NCI-H2227 treated with DMSO at 0.1 percent for 48 hours (cell line): Measurements from ENCODE around the gene OR9K2.
"Not testable (repeated sequence)": the region's sequence is repeated elsewhere in the genome, so short reads cannot be mapped to it uniquely, and the experiment has no call there.

Source experiments
- DNase-seq: peaks from one replicate; lab custom pipeline; 2025; lab: John Stamatoyannopoulos, UW

OR9K2 gene

GRCh38 chr12:55126106-55126505, at the start of gene OR9K2:
Gene OR9K2 (plus strand): TSS chr12:55126406. CDS start chr12:55129835, 3,429 bp downstream.
- no peak for DNase-seq

DNA sequence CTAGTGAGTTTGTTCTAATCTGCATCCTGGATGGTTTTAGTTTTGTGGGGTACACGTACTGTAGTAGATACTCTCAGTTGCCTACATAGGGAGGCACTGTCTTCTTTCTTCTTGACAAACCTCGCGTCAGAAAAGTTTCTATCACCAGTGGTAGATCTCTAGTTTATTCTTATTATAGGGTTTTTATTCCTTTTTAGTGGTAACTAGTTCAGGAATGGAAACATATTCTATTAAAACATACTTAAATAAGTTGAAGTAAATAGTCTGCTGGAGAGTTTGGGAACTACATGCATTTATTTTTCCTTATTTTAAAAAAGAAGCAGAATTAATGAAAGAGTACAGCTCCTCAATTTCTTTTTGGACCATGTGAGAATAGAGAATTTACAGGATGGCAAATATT, 33.6 kb upstream of the OR9K2 start:
- DNase-seq = no peak

DNA sequence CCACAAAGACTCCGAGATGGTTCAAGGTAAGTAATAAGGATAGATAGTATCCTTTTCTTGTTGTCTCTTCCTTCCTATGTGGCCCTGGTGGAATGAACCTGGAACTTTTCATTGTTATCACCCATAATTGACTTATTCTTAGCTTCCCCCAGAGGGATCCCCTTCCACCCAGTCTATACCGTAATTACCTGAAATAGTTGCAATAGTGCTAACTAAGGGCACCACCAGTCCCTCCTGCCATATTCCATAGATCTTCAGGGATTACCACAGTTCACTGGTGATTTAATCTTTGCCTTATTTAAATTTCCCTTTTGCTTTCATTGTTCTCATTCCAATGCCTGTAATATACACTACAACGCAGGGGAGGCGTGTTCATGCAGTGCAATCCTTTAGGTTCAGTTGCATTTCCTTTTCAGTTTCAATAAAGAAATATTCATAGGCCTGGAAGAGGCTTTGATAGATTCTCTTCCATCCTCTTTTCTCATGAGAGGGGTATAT, 13.8 kb upstream of the OR9K2 start:
- DNase-seq = no peak

- DNase-seq = no peak
Observed at GRCh38 chr12:55116152-55116551, 10.1 kb upstream of the OR9K2 start.

- DNase-seq = no peak
Observed at GRCh38 chr12:55132816-55133215, 6.6 kb downstream of the OR9K2 start.

DNA sequence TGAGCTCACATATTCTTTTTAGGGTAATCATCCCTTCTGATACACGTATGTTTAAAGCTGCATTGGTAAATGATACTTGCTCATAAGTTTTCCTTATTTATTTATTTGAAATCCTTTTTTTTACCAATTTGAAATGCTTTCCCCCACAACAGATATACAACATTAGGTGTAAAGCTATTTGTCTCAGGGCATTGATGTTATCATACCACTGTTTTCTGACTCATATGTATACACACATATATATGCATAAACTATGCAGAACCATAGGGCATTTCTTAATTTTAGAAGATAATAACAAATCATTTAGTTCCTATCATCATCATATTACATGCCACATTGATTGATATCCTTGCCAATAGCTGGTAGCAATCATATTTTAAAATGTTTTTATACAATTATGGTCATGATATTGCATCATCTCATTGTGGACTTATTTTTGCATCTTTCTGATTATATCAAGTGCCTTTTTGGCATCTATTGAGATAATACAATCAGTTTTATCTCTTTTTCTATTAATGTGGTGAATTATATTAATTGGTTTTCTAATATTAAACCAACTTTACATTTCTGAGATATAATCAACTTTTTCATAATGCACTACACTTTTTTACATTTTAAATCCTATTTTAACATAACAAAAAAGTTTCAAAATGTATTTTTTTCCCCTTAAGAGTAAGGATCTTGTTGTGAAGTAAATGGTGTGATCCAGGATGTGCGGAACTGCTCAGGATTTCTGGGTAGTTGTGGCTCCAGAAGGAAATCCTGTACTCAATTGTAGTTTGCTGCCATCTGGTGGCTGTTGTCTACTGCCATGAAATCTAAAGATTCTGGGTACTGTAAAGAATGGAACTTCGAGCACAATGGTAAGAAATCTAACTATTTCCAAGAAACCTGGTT, 16.7 kb downstream of the OR9K2 start:
- peak; percentile 1 for DNase-seq

DNA sequence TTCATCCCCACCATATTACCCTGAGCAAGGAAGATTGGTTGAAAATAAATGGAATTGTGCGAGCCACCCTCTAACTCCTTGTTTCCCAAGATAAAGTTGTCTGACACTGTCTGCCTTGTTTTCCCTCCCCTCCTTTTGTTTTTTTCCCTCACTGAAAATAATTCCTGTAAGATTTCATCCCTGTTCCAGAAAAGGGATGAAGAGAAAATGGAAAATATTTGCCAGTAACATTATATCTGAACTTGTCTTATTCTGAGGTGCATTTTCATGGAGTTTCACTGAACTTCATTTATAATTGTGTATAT, 17.3 kb downstream of the OR9K2 start:
- DNase-seq = no peak

DNA sequence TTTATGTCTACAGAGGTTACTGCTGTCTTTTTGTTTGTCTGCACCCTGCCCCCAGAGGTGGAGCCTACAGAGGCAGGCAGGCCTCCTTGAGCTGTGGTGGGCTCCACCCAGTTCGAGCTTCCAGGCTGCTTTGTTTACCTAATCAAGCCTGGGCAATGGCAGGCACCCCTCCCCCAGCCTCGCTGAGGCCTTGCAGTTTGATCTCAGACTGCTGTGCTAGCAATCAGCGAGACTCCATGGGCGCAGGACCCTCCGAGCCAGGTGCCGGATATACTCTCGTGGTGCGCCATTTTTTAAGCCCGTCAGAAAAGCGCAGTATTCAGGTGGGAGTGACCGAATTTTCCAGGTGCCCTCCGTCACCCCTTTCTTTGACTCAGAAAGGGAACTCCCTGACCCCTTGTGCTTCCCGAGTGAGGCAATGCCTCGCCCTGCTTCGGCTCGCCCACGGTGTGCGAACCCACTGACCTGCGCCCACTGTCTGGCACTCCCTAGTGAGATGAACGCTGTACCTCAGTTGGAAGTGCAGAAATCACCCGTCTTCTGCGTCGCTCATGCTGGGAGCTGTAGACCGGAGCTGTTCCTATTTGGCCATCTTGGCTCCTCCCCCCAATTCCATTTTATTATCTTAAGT, 40.9 kb downstream of the OR9K2 start:
- not testable (repeated sequence) for DNase-seq

DNA sequence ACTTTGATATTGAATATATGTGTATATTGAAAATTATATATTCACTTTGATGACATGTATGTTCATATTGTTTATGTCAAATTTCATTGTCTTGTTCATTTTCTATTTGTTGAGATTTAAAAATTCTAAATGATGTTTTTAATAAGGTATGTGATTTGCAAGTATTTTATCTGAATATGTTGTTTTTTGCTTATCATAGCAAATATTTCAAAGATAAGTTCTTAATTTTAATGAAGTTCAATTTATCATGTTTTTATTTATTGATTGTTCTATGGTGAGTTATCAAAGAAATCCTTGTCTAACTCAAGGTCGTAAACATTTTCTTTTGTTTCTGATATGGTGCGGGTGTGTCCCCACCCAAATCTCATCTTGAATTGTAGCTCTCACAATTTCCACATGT, 45.2 kb downstream of the OR9K2 start:
- no peak for DNase-seq

- DNase-seq = not testable (repeated sequence)
Observed at GRCh38 chr12:55171846-55172245, 45.6 kb downstream of the OR9K2 start.

- DNase-seq = no peak
Observed at GRCh38 chr12:55172686-55173085, 46.5 kb downstream of the OR9K2 start.

- DNase-seq = no peak
Observed at GRCh38 chr12:55173456-55173855, 47.2 kb downstream of the OR9K2 start.
